GM21786 (cell line): ENCODE results near the gene UNC5B.

ENCODE experiments used
- ATAC-seq: cut with Tn5 transposase; IDR thresholded peaks from one replicate; pipeline ENCODE4 v1.9.1; 2021; ENCODE audit not compliant: unreplicated experiment

UNC5B gene

GRCh38 chr10:71253981-71254818 is 41.8 kb downstream of the UNC5B start:
- ATAC-seq = no peak

GRCh38 chr10:71254834-71255549 is 42.6 kb downstream of the UNC5B start:
- no peak for ATAC-seq

GRCh38 chr10:71255550-71255807 is 43.1 kb downstream of the UNC5B start:
- no peak for ATAC-seq

- no peak for ATAC-seq
Observed at GRCh38 chr10:71255808-71256660, 43.7 kb downstream of the UNC5B start.

GRCh38 chr10:71256661-71257318 is 44.4 kb downstream of the UNC5B start:
- ATAC-seq = no peak

GRCh38 chr10:71257319-71257997 is 45.1 kb downstream of the UNC5B start:
- no peak for ATAC-seq

GRCh38 chr10:71258046-71258445 is 45.7 kb downstream of the UNC5B start:
- ATAC-seq = no peak

- no peak for ATAC-seq
Observed at GRCh38 chr10:71258446-71259145, 46.2 kb downstream of the UNC5B start.

GRCh38 chr10:71259282-71259681 is 46.9 kb downstream of the UNC5B start:
- no peak for ATAC-seq

- ATAC-seq = no peak
Observed at GRCh38 chr10:71259815-71260501, 47.6 kb downstream of the UNC5B start.

- no peak for ATAC-seq
Observed at GRCh38 chr10:71260622-71261325, 48.4 kb downstream of the UNC5B start.

GRCh38 chr10:71262027-71262426 is 49.7 kb downstream of the UNC5B start:
- ATAC-seq = no peak

GRCh38 chr10:71262817-71263216 is 50.4 kb downstream of the UNC5B start:
- no peak for ATAC-seq

GRCh38 chr10:71263376-71263775 is 51.0 kb downstream of the UNC5B start:
- no peak for ATAC-seq

- ATAC-seq = no peak
Observed at GRCh38 chr10:71264345-71265200, 52.2 kb downstream of the UNC5B start.

GRCh38 chr10:71265201-71265575 is 52.8 kb downstream of the UNC5B start:
- no peak for ATAC-seq

GRCh38 chr10:71265618-71266146 is 53.3 kb downstream of the UNC5B start:
- no peak for ATAC-seq
